ENCODE results near the gene BCOR. TPM values are rescaled to one million over a fixed set of nuclear protein-coding genes. Genes with fewer than 3 reads are reported as not detected.

BCOR gene
- total and polyA plus RNA-seq, 2 of the 13 experiments (the other 11 are each of a cell fraction or from before 2014, with no cell fraction given): 14.3 to 15.2 TPM

GRCh38 chrX:40079572-40079971 is 18.2 kb downstream of the BCOR start (continued):
- no peak for TF ChIP-seq HNF1B (CRISPR knock-in tag; IDR thresholded peaks at IDR 0.05)
- TF ChIP-seq ZNF441 (CRISPR knock-in tag; IDR thresholded peaks at IDR 0.05; ENCODE audit: borderline replicate concordance): no peak
- TF ChIP-seq SP1 (IDR thresholded peaks at IDR 0.05): no peak
- TF ChIP-seq SP1 (CRISPR knock-in tag; IDR thresholded peaks at IDR 0.05): no peak
- no peak for TF ChIP-seq THRA (CRISPR knock-in tag; IDR thresholded peaks at IDR 0.05; ENCODE audit: borderline replicate concordance)
- no peak for TF ChIP-seq ZSCAN20 (CRISPR knock-in tag; IDR thresholded peaks at IDR 0.05; ENCODE audit: borderline replicate concordance)

GRCh38 chrX:40078489-40079227 is 19.1 kb downstream of the BCOR start:
- BruUV-seq (replicated peaks): no TSS peak
- Histone ChIP-seq H3K27me3 (ENCODE audit: control insufficient read depth in 1 of 2, insufficient read depth in 2 of 2, low read length in 2 of 2) (no peaks in the 10 kb centered on the region), H4K20me1 (ENCODE audit: insufficient read depth, low read length) (peaks cover 5% of the 10 kb centered on the region; the same call in 1 of the 2 replicates), H3K9me3 (ENCODE audit: low read length) (no peaks in the 10 kb centered on the region), H3K4me1 (ENCODE audit: insufficient read depth, low read length) (peaks cover 27% of the 10 kb centered on the region), H3K4me3 (replicated peaks in 1 of 3; ENCODE audit: insufficient read depth in 1 of 3, low read depth in 2 of 3, low read length in 3 of 3) (no peak overlapping the region), H3K4me2 (ENCODE audit: low read depth, low read length) (no peak overlapping the region), H3K9ac (ENCODE audit: insufficient read depth, low read depth, low read length) (no peak overlapping the region), H3K36me3 (replicated peaks in 1 of 2; ENCODE audit: control insufficient read depth in 1 of 2, insufficient read depth in 2 of 2, low read length in 2 of 2) (peaks cover 6 to 24% of the 10 kb centered on the region in 2 experiments; a peak in 3 of 5 replicates), H2AFZ (ENCODE audit: low read length) (no peak overlapping the region), H3K27ac (ENCODE audit: extremely low read length, insufficient read depth, low read length) (no peak overlapping the region), H3K79me2 (ENCODE audit: insufficient read depth, low read length) (peaks cover 36% of the 10 kb centered on the region)
- no peak for ATAC-seq
- ChIA-PET POLR2A (no interaction called here), CTCF (ENCODE audit: low intra/inter-chr PET ratio, low total read pairs) (no interaction called here)
- WGBS (ENCODE audit: low lambda C conversion rate): 95% methylated on average over 15 of the region's 24 CpGs
- no peak for DNase-seq (ENCODE audit: low spot score)
- no peak for FAIRE-seq
- intact Hi-C loops (cut with micrococcal nuclease; ENCODE audit: unreplicated experiment) (no loop called here), in situ Hi-C loops (cut with HindIII; ENCODE audit: extremely low pct_ligation_motif_present, low pct_unique_long_range_greater_than_20kb) (no loop called here)
- TF ChIP-seq ZNF629 (CRISPR knock-in tag; conservative IDR thresholded peaks at IDR 0.05) (no peak), TAF15 (IDR thresholded peaks at IDR 0.05; ENCODE audit: low read depth, low read length, poor library complexity, severe bottlenecking) (no peak), ZNF446 (CRISPR knock-in tag; IDR thresholded peaks at IDR 0.05) (no peak), HES4 (CRISPR knock-in tag; IDR thresholded peaks at IDR 0.05; ENCODE audit: borderline replicate concordance) (no peak), ZNF564 (CRISPR knock-in tag; IDR thresholded peaks at IDR 0.05) (no peak), CERS6 (CRISPR knock-in tag; IDR thresholded peaks at IDR 0.05) (no peak), TCF7 (IDR thresholded peaks at IDR 0.05; ENCODE audit: low read depth) (no peak), DNMT3B (CRISPR knock-in tag; conservative IDR thresholded peaks at IDR 0.05) (no peak), FOXA1 (IDR thresholded peaks at IDR 0.05) (no peak), FOXA1 (CRISPR knock-in tag; IDR thresholded peaks at IDR 0.05) (no peak), ZNF775 (CRISPR knock-in tag; IDR thresholded peaks at IDR 0.05; ENCODE audit: borderline replicate concordance) (no peak)
